ENCODE measurements around the gene TMEM37.

TMEM37 gene

GRCh38 chr2:119419065-119419464 lies 12.6 kb upstream of the TMEM37 start:
- peak; percentile 54 for DNase-seq (ENCODE audit: low spot score)

DNA sequence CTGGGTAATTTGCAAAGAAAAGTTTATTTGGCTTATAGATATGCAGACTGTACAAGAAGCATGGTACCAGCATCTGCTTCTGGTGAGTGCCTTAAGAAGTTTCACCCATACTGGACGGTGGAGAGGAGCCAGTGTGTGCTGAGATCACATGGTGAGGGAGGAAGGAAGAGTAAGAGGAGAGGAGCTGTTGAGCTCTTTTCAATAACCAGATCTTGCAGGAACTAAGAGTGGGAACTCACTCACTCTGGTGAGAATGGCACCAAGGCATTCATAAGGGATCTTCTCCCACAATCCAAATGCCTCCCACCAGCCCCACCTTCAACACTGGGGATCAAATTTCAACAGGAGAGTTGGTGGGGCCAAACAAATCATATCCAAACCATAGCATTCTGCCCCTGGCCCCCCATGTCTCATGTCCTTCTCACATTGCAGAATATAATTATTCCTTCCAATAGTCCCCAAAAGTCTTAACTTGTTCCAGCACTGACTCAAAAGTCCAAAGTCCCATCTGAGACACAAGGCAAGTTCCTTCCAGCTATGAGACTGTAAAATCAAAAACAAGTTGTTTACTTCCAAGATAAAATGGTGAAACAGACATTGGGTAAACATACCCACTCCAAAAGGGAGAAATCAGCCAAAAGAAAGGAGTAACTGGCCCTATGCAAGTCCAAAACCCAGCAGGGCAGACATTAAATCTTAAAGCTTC lies 11.7 kb upstream of the TMEM37 start:
- DNase-seq (ENCODE audit: low spot score): no peak

DNA sequence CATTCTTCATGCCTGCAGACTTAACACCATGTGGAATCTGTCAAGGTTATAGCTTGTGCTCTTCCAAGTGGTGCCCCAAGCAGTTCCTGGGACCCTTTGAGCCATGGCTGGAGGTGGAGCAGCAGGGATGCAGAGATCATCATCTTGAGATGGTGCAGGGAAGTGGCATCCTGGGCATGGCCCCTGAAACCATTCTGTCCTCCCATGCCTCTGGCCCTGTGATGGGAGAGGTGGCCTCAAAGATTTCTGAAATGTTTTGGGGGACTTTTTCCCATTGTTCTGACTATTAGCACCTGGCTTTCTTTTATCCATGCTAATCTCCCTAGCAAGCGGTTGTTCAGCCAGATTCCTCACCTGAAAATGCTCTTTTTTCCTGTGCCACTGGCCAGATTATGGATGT lies 10.3 kb upstream of the TMEM37 start:
- DNase-seq (ENCODE audit: low spot score): no peak

DNA sequence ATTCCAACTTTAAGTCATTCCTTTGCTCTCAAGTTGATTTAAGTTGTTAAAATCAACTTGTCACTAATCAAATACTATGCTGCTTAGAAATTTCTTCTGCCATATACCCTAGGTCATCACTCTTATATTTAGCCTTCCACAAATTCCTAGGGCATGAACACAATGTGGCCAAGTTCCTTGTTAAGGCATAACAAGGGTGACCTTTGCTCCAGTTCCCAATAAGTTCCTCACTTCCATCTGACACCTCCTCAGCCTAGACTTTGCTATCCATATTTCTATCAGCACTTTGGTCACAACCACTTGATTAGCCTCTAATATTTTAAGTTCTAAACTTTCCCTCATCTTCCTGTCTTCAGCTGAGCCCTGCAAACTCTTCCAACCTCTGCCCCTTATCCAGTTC lies 9.9 kb upstream of the TMEM37 start:
- DNase-seq (ENCODE audit: low spot score): no peak

GRCh38 chr2:119422360-119423107 lies 9.1 kb upstream of the TMEM37 start:
- DNase-seq (ENCODE audit: low spot score): no peak

DNA sequence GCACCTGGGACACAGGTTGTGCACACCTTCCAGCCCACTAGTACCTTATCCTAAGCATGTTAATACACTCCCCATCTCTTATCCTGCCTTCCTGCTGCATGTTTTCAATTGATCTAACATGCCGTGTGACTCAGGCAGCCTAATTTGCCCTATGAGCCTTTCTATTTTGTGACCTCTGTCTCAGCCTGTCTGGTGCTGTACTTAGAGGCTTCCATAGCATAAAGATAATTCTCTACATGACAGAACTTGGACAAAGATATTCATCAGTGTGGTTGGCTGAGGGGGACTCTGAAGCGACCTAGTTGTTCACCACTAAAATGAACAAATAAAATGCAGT lies 8.6 kb upstream of the TMEM37 start:
- no peak for DNase-seq (ENCODE audit: low spot score)

DNA sequence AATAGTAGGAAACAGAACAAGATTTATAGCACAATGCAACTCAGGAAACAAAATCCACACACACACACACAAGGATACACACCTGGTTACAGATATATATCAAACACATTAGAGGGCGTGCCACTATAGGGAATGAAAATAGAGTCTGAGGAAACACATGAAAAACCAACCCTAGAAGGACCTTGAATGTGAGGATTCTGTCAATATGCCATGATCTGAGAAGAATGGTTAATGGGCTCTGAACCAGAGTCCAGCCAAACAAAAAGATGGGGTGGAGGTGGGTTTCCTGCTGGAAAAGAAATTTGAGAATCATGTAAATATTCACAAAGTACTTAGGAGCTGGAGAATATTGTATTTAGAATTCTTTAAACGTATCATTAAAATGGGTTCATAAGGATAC lies 7.8 kb upstream of the TMEM37 start:
- no peak for DNase-seq (ENCODE audit: low spot score)

DNA sequence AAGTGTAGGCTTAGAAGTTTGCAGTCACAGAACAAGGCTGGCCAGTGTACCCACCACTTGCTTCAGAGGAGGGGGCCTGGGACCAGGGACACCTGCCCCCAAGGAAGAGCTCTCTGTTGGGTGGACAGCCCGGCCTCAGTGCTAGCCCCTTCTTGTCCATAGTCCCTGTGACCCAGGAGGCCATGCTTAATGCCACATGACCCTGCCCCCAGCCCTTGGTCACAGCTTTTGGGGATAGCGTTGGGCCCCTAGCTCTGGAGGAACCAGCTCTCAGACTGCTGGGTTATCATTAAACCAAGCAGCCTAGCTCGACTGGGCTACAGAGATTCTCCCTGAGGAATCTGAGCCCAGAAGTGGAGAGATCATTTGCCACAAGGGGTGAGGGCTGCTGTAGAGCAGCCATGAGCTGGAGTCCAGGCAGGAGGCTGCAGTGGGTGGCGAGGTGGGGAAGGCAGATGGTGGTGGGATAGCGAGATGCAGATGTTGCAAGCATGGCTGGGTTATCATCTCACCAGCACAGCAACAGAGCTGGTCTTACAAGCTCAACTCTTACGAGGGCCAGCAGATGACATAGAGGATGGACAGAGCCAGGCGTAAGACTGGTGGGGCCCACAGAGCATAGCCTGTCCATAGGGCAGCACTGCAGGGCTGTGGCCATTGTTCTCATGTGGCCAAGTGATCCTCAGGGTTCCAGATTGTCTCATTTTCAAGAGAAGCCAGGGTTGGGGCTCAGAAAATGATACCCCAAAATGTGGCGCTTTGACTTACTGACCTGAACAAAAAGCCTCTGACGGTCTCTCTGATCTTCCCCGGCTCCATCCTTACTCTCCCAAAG lies 7.2 kb upstream of the TMEM37 start:
- DNase-seq (ENCODE audit: low spot score): no peak

GRCh38 chr2:119425119-119425405 lies 6.6 kb upstream of the TMEM37 start:
- DNase-seq (ENCODE audit: low spot score): no peak

- DNase-seq (ENCODE audit: low spot score): no peak
Measured at GRCh38 chr2:119425620-119426395, 5.8 kb upstream of the TMEM37 start.

DNA sequence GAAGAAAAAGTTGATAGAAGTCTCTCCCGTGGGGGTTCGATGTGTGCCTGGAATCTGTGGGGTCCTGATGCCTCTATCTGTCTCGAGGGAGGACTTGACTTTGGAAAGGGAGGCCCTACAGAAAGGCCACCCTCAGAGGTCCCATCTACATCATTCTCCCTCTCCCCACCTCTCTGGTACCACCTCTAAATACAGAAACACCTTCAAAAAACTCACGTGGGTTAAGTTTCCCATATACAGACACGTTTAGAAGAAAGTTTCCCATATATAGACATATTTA lies 5.3 kb upstream of the TMEM37 start:
- no peak for DNase-seq (ENCODE audit: low spot score)

DNA sequence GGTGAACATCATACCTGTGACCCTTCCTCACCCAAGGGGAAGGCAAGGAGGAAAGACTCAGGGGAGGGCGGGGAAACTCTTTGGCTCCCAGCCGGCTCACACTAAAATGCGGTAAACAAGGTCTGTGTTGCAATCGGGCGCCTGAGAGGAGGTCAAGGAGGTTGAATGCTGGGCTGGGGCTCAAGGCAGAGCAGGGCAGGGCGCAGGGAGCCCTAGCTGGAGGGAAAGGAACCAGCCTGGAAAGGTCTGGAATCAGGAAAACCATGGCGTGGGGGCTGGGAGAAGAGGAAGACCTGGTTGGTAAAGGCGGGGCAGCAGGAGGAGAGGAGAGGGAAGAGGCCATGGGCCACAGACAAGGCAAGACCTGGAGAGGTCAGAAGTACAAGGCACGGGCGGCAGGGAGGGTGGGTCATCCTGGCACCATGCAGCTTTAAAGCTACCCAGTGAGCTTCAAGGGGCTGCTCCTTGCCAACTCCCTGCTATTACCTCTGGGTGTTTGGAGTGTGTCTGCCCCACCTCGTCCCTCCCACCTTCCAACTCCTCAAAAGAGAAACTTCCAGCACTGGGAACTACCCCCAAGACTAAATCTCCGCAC lies 4.8 kb upstream of the TMEM37 start:
- DNase-seq (ENCODE audit: low spot score): no peak

DNA sequence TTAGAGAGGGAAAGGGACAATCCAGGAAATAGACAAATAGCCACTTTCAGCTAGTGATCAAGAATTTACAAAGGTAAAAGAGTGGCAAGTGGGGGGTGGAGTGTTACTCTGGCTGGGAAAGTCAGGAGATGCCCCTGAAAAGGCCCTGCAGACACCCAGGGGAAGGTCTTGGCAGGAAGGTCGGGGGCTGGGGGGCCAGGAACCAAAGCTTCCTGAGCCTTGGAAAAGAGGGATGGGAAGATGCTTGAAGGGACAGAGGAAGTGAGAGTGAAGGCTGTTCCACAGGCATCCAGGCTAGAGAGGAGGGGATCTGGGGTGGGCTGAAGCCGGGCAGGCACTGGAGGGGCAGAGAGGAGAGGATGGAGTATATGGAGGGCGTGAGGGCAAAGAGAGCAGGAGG lies 3.9 kb upstream of the TMEM37 start:
- DNase-seq (ENCODE audit: low spot score): no peak

GRCh38 chr2:119428488-119429224 lies 3.0 kb upstream of the TMEM37 start:
- no peak for DNase-seq (ENCODE audit: low spot score)

DNA sequence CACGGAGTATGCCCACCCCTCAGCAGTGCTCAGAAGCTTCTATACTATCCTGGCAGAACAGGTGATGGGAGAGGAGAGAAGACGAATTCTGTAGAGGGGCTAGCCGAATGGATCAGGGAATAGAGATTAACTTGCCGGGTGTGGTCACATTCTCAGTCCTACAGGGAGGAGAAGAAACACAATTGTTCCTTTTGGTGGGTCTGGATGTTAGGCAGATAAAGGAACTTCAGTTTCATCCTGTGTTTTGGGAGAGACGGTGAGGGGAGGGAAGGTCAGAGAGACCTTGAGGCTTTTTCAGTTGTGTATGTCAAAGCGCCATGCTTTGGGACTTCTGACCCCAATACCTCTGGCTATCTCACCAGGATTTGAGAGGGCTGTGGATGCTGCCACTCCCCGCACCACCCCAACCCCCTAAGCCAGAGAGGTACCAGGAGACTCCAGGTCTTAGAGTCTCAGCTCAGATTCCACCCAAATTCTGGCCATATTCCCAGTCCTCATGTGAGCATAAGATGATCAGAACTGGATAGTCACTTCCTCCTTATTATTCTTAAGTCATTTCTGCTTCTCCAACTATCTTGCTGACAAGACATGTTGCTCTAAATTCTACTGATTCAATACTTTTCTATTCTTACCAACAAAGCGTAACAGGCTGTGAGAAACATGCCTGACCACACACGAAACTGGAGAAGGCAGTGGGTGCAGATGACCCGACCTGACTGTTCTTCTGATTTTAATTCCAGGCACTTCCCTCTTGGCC lies 2.3 kb upstream of the TMEM37 start:
- no peak for DNase-seq (ENCODE audit: low spot score)

DNA sequence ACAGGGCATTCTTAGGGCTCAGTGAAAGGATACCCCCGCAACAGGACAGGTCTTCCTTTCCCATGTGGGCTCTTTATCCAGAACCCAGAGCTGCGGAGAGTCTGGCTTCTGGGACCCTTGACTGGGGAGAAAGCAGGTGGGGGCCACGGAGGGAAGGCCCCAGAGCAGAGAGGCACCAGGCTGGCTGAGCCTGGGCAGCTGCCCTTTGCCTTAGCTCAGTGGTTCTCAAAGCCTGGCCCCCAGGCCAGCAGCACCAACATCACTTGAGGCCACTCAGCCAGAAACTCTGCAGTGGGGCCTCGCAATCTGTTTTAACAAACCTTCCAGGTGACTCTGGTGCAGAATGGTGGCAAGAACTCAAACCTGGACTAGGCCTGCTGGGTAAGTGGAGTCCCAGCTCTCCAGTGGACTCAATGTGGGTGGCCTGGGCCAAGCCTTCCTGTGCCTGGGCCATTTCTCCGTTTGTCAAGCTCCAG lies 1.6 kb upstream of the TMEM37 start:
- no peak for DNase-seq (ENCODE audit: low spot score)

DNA sequence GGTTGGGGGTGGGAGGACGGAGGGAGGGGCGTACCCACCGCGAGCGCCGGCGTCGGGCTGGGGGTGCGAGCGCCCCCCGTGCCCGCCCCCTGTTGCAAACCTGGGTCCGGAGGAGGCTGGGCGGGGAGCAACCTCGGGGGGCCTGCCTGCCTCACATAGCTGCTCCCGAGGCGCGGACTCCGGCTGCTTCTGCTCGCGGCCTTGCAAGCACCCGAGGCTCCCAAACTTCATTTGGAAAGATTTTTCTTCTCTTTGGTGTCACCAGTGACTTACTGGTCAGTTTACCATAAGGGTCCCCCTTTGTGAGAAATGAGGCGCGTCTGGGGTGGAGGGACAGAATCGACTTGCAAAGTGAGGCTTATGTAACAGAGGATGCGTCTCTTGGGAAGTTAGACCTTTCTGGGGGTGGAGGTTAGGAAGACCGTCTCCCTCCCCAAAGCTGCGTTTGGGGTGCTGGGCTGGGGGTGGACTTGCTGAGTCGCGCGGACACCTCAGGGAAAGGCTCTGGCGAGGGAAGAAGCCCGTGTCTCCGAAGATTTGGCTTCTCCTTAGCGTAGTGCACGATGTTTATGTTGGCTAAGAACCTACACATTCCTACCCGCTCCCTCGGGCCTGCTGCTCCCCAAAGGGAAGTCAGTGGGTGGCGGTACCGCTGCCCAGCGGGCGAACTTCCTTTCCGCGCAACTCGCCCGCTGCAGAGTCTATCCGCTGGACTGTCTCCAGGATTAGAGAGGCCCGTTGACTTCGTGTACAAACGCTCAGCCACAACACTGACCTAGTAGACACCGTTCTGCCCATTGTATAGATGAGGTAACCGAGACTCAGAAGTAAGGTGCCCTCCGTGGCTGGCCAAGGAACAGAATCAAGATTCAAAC lies 559 bp downstream of the TMEM37 start:
- DNase-seq (ENCODE audit: low spot score): no peak

- DNase-seq (ENCODE audit: low spot score): no peak
Measured at GRCh38 chr2:119432851-119433522, 1.3 kb downstream of the TMEM37 start.

DNA sequence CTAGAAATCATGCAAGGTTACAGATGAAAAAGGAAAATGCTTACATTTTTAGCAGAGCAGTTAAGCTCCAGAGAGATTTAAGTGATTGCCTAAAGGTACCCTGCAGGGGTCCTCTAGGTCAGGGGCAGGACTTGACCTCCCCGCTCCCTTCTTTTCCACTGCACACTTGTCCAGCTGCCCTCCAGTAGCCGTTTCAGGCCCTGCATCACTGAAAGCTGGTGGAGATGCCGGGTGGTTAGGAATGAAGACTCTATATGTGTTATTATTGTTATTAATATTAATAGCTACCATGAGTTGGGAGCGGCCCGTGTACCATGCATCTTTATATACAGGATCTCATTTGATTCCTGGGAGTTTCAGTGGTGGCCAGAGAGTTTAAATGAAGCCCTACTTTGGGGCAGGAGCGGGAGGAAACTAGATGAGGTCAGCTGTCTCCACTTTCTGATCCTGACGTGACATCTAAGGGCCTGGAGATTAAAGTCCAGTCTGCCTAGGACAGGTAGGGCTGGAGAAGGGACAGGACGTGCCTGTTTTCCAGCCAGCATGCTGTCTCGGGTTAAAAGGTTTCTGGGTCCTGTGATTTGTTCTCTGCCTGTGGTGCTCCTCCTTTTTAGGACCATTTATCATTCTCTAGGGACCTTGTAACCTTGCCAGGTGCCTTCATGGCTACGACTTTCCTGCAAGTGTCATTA lies 2.1 kb downstream of the TMEM37 start:
- DNase-seq (ENCODE audit: low spot score): no peak
